A549 (cell line): ENCODE results near the gene PAEP.

Experiments used
- CTCF ChIP-seq: fragments of >200 bp; sonication (Bioruptor Twin); formaldehyde crosslinking; IDR thresholded peaks from 3 replicates; pipeline ENCODE4 v1.5.1; 2016
- JUN ChIP-seq, 2 experiments: fragments of >200 bp; sonication (Bioruptor Twin); formaldehyde crosslinking; IDR thresholded peaks; 2 replicates in 1 of 2; 3 replicates in 1 of 2; pipeline ENCODE4 v1.6.1; 2016 to 2017
- MAZ ChIP-seq: fragments of 150-350 bp; IDR thresholded peaks from 2 replicates; pipeline ENCODE4 v1.6.1; 2014; ENCODE audit warnings: antibody characterized with exemption, low read depth, low read length, borderline replicate concordance
- POLR2A ChIP-seq: IDR thresholded peaks from 2 replicates; pipeline ENCODE4 v1.6.1; 2012; ENCODE audit warnings: mild to moderate bottlenecking, low read length
- RARB ChIP-seq: fragments of 250-450 bp; sonication (Bioruptor Pico); IDR thresholded peaks from 2 replicates; pipeline ENCODE4 v1.8.0; 2021; ENCODE audit warnings: mild to moderate bottlenecking, moderate library complexity
- RFX5 ChIP-seq: fragments of 450-650 bp; IDR thresholded peaks from 2 replicates; pipeline ENCODE4 v1.7.1; 2014; ENCODE audit warnings: antibody characterized with exemption, mild to moderate bottlenecking, moderate library complexity
- TF ChIP-seq, protein P1 (sequence below): IDR thresholded peaks from 2 replicates; pipeline ENCODE4 v1.6.1; 2012
- TF ChIP-seq, protein P2 (sequence below): fragments of 250-450 bp; sonication (Bioruptor Pico); IDR thresholded peaks from 2 replicates; pipeline ENCODE4 v1.5.0; 2021; ENCODE audit warnings: mild to moderate bottlenecking, moderate library complexity, borderline replicate concordance

- no peak for TF ChIP-seq MAZ
- TF ChIP-seq, protein P1, sequence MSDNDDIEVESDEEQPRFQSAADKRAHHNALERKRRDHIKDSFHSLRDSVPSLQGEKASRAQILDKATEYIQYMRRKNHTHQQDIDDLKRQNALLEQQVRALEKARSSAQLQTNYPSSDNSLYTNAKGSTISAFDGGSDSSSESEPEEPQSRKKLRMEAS: no peak
- TF ChIP-seq CTCF: no peak
- TF ChIP-seq, protein P2, sequence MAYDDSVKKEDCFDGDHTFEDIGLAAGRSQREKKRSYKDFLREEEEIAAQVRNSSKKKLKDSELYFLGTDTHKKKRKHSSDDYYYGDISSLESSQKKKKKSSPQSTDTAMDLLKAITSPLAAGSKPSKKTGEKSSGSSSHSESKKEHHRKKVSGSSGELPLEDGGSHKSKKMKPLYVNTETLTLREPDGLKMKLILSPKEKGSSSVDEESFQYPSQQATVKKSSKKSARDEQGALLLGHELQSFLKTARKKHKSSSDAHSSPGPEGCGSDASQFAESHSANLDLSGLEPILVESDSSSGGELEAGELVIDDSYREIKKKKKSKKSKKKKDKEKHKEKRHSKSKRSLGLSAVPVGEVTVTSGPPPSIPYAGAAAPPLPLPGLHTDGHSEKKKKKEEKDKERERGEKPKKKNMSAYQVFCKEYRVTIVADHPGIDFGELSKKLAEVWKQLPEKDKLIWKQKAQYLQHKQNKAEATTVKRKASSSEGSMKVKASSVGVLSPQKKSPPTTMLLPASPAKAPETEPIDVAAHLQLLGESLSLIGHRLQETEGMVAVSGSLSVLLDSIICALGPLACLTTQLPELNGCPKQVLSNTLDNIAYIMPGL (CRISPR knock-in tag): no peak
- TF ChIP-seq JUN (IDR thresholded peaks at IDR 0.05): no peak
- no peak for TF ChIP-seq RARB
- no peak for TF ChIP-seq POLR2A
- no peak for TF ChIP-seq RFX5
Observed at GRCh38 chr9:135590486-135591079, 29.0 kb downstream of the PAEP start.
